ENCODE data around the gene IFRD1.

- no peak for TF ChIP-seq CTCF (IDR thresholded peaks at IDR 0.05)
- no peak for TF ChIP-seq POLR2A (IDR thresholded peaks at IDR 0.05)
Measured at GRCh38 chr7:112487457-112488263, 37.4 kb downstream of the IFRD1 start.
